OCI-LY1 (cell line): ENCODE data around the gene DENND4B.
"Not testable (repeated sequence)": the region's sequence is repeated elsewhere in the genome, so short reads cannot be mapped to it uniquely, and the experiment has no call there.

Experiments
- H2AFZ ChIP-seq: fragments of 200-600 bp; sonication (generic), shearing (Covaris generic); 2 replicates; pipeline ENCODE4 v1.6.0; 2014; ENCODE audit warnings: antibody characterized with exemption, mild to moderate bottlenecking, low read length
- H3F3A ChIP-seq: fragments of 200-600 bp; sonication (generic), shearing (Covaris generic); 2 replicates; pipeline ENCODE4 v1.6.0; 2014; ENCODE audit warnings: mild to moderate bottlenecking, antibody characterized with exemption, low read length, moderate library complexity; ENCODE audit not compliant: insufficient read depth
- H3K27ac ChIP-seq: fragments of 200-600 bp; sonication (generic); 2 replicates; pipeline ENCODE4 v1.5.1; 2014; ENCODE audit warnings: low read length, mixed run types, mild to moderate bottlenecking, low read depth; ENCODE audit not compliant: poor library complexity, severe bottlenecking
- H3K27me3 ChIP-seq: fragments of 200-600 bp; sonication (generic); 2 replicates; pipeline ENCODE4 v1.6.0; 2014; ENCODE audit warnings: antibody characterized with exemption, mild to moderate bottlenecking, low read length, moderate library complexity; ENCODE audit not compliant: insufficient read depth
- H3K36me3 ChIP-seq: fragments of 200-600 bp; sonication (generic); 2 replicates; pipeline ENCODE4 v1.6.1; 2014; ENCODE audit warnings: mild to moderate bottlenecking, antibody characterized with exemption, low read length, moderate library complexity, mixed read lengths; ENCODE audit not compliant: insufficient read depth
- H3K4me1 ChIP-seq: fragments of 200-600 bp; sonication (generic); 2 replicates; pipeline ENCODE4 v1.5.1; 2014; ENCODE audit warnings: mild to moderate bottlenecking, low read length, moderate library complexity; ENCODE audit not compliant: insufficient read depth, severe bottlenecking
- H3K4me2 ChIP-seq: fragments of 200-600 bp; sonication (generic), shearing (Covaris generic); 2 replicates; pipeline ENCODE4 v1.6.1; 2014; ENCODE audit warnings: low read length
- H3K4me3 ChIP-seq: fragments of 200-600 bp; sonication (generic); 2 replicates; pipeline ENCODE4 v1.5.1; 2014; ENCODE audit warnings: low read length, low read depth, mild to moderate bottlenecking, mixed read lengths; ENCODE audit not compliant: poor library complexity, severe bottlenecking
- H3K79me2 ChIP-seq: fragments of 200-600 bp; shearing (Covaris generic); 2 replicates; pipeline ENCODE4 v1.6.1; 2016; ENCODE audit warnings: mixed run types, low read length, mixed read lengths; ENCODE audit not compliant: insufficient read depth
- H3K9ac ChIP-seq: fragments of 200-600 bp; sonication (generic), shearing (Covaris generic); 2 replicates; pipeline ENCODE4 v1.6.1; 2014; ENCODE audit warnings: mild to moderate bottlenecking, low read length, mixed read lengths
- H3K9me2 ChIP-seq: fragments of 200-600 bp; sonication (generic), shearing (Covaris generic); 2 replicates; pipeline ENCODE4 v1.6.1; 2014; ENCODE audit warnings: low read depth, mild to moderate bottlenecking, low read length, mixed read lengths
- H3K9me3 ChIP-seq: fragments of 200-600 bp; shearing (Covaris generic); 2 replicates; pipeline ENCODE4 v1.6.1; 2014; ENCODE audit warnings: low read length, mixed read lengths
- H4K20me1 ChIP-seq: fragments of 200-600 bp; sonication (generic), shearing (Covaris generic); 2 replicates; pipeline ENCODE4 v1.6.0; 2016; ENCODE audit warnings: mild to moderate bottlenecking, low read length; ENCODE audit not compliant: insufficient read depth
- EZH2 ChIP-seq: fragments of 200-600 bp; sonication (generic), shearing (Covaris generic); IDR thresholded peaks from 2 replicates; pipeline ENCODE4 v1.8.0; 2017; ENCODE audit warnings: borderline replicate concordance, mixed run types, mild to moderate bottlenecking, antibody characterized with exemption, low read length, moderate library complexity, mixed read lengths
- TF ChIP-seq, protein P1 (sequence below): fragments of 200-600 bp; sonication (generic), shearing (Covaris generic); IDR thresholded peaks from 2 replicates; pipeline ENCODE4 v1.5.1; 2017; ENCODE audit warnings: mild to moderate bottlenecking, antibody characterized with exemption, low read length, moderate library complexity, mixed read lengths

DENND4B gene

DNA sequence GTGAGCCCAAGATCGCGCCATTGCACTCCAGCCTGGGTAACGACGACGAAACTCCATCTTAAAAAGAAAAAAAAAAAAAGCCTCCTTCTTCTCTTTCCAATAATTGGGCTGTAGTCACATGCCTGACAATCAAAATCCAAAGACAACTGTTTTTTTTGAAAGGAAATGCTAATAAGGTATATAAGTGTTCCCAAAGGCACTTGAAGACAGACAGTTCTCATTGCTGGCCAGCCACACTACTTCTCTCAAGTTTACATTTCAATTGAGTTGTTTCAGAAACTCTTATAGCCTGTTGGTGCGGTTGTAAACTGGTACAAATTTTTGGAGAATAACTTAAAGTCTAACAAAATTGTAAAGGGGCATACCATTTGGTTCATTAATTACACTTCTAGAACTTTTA is 47.0 kb downstream of the DENND4B start:
- TF ChIP-seq EZH2, result no peak
- TF ChIP-seq, protein P1, sequence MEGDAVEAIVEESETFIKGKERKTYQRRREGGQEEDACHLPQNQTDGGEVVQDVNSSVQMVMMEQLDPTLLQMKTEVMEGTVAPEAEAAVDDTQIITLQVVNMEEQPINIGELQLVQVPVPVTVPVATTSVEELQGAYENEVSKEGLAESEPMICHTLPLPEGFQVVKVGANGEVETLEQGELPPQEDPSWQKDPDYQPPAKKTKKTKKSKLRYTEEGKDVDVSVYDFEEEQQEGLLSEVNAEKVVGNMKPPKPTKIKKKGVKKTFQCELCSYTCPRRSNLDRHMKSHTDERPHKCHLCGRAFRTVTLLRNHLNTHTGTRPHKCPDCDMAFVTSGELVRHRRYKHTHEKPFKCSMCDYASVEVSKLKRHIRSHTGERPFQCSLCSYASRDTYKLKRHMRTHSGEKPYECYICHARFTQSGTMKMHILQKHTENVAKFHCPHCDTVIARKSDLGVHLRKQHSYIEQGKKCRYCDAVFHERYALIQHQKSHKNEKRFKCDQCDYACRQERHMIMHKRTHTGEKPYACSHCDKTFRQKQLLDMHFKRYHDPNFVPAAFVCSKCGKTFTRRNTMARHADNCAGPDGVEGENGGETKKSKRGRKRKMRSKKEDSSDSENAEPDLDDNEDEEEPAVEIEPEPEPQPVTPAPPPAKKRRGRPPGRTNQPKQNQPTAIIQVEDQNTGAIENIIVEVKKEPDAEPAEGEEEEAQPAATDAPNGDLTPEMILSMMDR, result no peak
- Histone ChIP-seq H3K27ac (no peak overlapping the region), H3K27me3 (no peaks in the 10 kb centered on the region), H3K9me3 (no peaks in the 10 kb centered on the region), H2AFZ (no peak overlapping the region), H3K4me2 (no peak overlapping the region), H4K20me1 (no peaks in the 10 kb centered on the region), H3F3A (no peaks in the 10 kb centered on the region), H3K9ac (no peak overlapping the region), H3K4me1 (peaks cover 7% of the 10 kb centered on the region), H3K79me2 (peaks cover 72% of the 10 kb centered on the region), H3K4me3 (no peak overlapping the region), H3K36me3 (peaks cover 25% of the 10 kb centered on the region), H3K9me2 (no peaks in the 10 kb centered on the region)

DNA sequence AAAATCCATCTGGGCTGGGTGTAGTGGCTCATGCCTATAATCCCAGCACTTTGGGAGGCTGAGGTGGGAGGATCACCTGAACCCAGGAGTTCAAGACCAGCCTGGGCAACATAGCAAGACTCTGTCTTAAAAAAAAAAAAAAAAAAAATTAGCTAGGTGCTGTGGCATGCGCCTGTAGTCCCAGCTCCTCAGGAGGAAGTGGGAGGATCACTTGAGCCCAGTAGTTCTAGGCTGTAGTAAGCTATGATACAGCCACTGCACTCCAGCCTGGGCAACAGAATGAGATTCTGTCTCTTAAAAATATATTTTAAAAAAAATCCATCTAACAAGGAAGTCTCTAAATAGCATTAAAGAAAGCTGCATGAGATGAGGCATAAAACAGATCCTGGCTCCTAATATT is 50.7 kb downstream of the DENND4B start:
- not testable (repeated sequence) for H3F3A ChIP-seq, H3K27me3 ChIP-seq, H2AFZ ChIP-seq, H3K27ac ChIP-seq, H3K9me2 ChIP-seq, H3K4me3 ChIP-seq, H3K9me3 ChIP-seq, H4K20me1 ChIP-seq, H3K9ac ChIP-seq, H3K4me2 ChIP-seq
- peaks cover 57% of the 10 kb centered on the region for H3K79me2 ChIP-seq
- H3K4me1 ChIP-seq, result peaks cover 11% of the 10 kb centered on the region
- peaks cover 22% of the 10 kb centered on the region; the same call in 1 of the 2 replicates for H3K36me3 ChIP-seq

DNA sequence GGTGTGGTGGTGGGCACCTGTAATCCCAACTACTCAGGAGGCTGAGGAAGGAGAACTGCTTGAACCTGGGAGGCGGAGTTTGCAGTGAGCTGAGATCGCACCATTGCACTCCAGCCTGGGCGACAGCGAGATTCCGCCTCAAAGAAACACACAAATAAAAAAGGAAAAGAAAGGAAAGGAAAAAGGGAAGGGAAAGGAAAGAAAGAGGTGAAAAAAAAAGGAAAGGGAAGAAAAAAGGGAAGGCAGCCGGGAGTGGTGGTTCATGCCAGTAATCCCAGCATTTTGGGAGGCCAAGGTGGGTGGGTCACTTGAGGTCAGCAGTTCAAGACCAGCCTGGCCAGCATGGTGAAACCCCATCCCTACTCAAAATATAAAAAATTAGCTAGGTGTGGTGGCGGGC is 55.5 kb downstream of the DENND4B start:
- H3K9me2 ChIP-seq, H4K20me1 ChIP-seq, H3K9me3 ChIP-seq, H2AFZ ChIP-seq, H3K4me3 ChIP-seq, H3F3A ChIP-seq, H3K4me2 ChIP-seq, H3K9ac ChIP-seq, H3K27me3 ChIP-seq, H3K27ac ChIP-seq: not testable (repeated sequence)
- Histone ChIP-seq H3K79me2 (peaks cover 56% of the 10 kb centered on the region), H3K36me3 (peaks cover 31% of the 10 kb centered on the region; the same call in 1 of the 2 replicates), H3K4me1 (peaks cover 26% of the 10 kb centered on the region)

DNA sequence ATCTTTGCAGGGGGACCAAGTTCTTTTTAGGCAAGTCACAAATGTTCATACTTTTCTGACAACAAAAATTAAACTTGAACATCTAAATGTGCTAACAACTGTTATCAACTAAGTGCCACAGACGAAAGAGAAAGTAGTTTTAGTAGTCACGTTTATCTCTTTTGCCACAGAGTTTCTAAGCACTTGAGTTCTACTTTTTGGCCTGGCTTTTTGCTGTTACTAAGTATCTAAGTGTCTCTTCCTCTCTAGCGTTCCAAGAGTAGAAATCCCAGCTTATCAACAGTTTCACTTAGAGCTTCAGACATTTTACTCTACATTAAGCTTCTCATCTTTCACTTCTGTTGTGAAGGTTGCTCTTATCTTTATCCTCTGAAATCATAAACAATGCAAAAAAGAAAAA is 58.0 kb downstream of the DENND4B start:
- Histone ChIP-seq H3F3A (no peaks in the 10 kb centered on the region), H3K9me3 (no peaks in the 10 kb centered on the region), H4K20me1 (no peaks in the 10 kb centered on the region), H2AFZ (no peak overlapping the region), H3K9ac (no peak overlapping the region; the same call in 1 of the 2 replicates), H3K4me2 (no peak overlapping the region; the same call in 1 of the 2 replicates), H3K9me2 (no peaks in the 10 kb centered on the region), H3K27ac (peak overlapping the region; percentile 3), H3K79me2 (peaks cover 63% of the 10 kb centered on the region), H3K36me3 (peaks cover 35% of the 10 kb centered on the region; the same call in 1 of the 2 replicates), H3K27me3 (no peaks in the 10 kb centered on the region), H3K4me1 (peaks cover 21% of the 10 kb centered on the region), H3K4me3 (no peak overlapping the region)
- TF ChIP-seq, protein P1, result no peak
- TF ChIP-seq EZH2, result no peak
